Ascending aorta (tissue), 2 donors: ENCODE measurements around the gene KCNQ1. TPM values are rescaled to one million over a fixed set of nuclear protein-coding genes. Genes with fewer than 3 reads are reported as not detected.
"Not testable (repeated sequence)": the region's sequence is repeated elsewhere in the genome, so short reads cannot be mapped to it uniquely, and the experiment has no call there.

Experiments used
- DNase-seq, 2 donors: peaks; one replicate each; pipeline ENCODE4 v3.0.0-alpha.2; 2019; ENCODE audit warnings: low spot score in 2 of 2
- H3K27ac ChIP-seq, 2 donors: fragments of 200-600 bp; sonication (generic); one replicate each; pipeline ENCODE4 v1.5.1; 2016 to 2017; ENCODE audit warnings: mild to moderate bottlenecking in 1 of 2
- H3K27me3 ChIP-seq: fragments of 200-600 bp; sonication (generic); one replicate; pipeline ENCODE4 v1.5.1; 2017
- H3K36me3 ChIP-seq, 2 donors: fragments of 200-600 bp; sonication (generic); one replicate each; pipeline ENCODE4 v1.5.1; 2016
- H3K4me1 ChIP-seq, 2 donors: fragments of 200-600 bp; sonication (generic); one replicate each; pipeline ENCODE4 v1.5.1; 2016 to 2017; ENCODE audit warnings: mild to moderate bottlenecking in 1 of 2
- H3K4me3 ChIP-seq, 2 donors: fragments of 200-600 bp; sonication (generic); one replicate each; pipeline ENCODE4 v1.5.1; 2016 to 2017; ENCODE audit warnings: mild to moderate bottlenecking in 1 of 2
- H3K9me3 ChIP-seq, 2 donors: fragments of 200-600 bp; sonication (generic); one replicate each; pipeline ENCODE4 v1.5.1; 2016
- CTCF ChIP-seq, 3 experiments: fragments of 200-600 bp in 2 of 3; fragments of 450-650 bp in 1 of 3; sonication (generic) in 2 of 3; IDR thresholded peaks; one replicate each; pipeline ENCODE4 v1.5.1; 2016 to 2019; ENCODE audit warnings: antibody characterized with exemption in 3 of 3, mild to moderate bottlenecking in 1 of 3, moderate library complexity in 1 of 3
- intact Hi-C: fragments of 100-400 bp; cut with DNase I; formaldehyde crosslinking; loops from one replicate; pipeline ENCODE4 v1.15.1; 2023
- total RNA-seq: library from RNA; depleted of rRNA; stranded (reverse); fragments of >200 nt; gene quantifications from one replicate; pipeline ENCODE4 v1.1.0, GENCODE V29; 2016

Gene KCNQ1
- total RNA-seq, 1 donor from 2014 or later, result 2.3 TPM

GRCh38 chr11:2482745-2483144 is 37.9 kb downstream of the KCNQ1 start:
- no peak for TF ChIP-seq CTCF (IDR thresholded peaks at IDR 0.05)
- intact Hi-C loops, result no loop called here
- no peaks in the 10 kb centered on the region for H3K36me3 ChIP-seq
- peaks cover 0 to 11% of the 10 kb centered on the region in 2 donors for H3K9me3 ChIP-seq
- no peak for DNase-seq
- H3K27me3 ChIP-seq, result no peaks in the 10 kb centered on the region
- no peak overlapping the region for H3K4me3 ChIP-seq
- H3K27ac ChIP-seq, result no peak overlapping the region
- H3K4me1 ChIP-seq, result no peaks in the 10 kb centered on the region

DNA sequence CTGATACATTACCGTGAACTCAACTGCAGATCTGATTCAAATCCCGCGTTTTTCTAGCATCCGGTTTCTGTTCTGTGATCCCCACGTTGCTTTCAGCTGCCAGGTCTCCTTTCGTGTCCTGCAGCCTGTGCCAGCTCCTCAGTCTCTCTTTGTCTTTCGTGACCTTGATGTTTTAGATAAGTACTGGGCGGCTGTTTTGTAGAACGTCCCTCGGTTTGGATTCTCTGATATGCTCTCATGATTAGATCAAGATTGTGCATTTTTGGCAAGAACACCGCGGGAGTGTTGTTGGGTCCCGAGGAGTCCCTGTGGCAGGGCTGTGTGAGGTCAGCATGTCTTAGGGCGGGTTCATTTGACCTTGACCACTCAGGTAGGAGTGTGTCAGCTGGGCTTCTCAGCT is 38.6 kb downstream of the KCNQ1 start:
- peaks cover 0 to 18% of the 10 kb centered on the region in 2 donors for H3K9me3 ChIP-seq
- no peaks in the 10 kb centered on the region for H3K27me3 ChIP-seq
- no peak for DNase-seq
- H3K4me3 ChIP-seq, result no peak overlapping the region
- no peak overlapping the region for H3K27ac ChIP-seq
- TF ChIP-seq CTCF (IDR thresholded peaks at IDR 0.05), result no peak
- H3K4me1 ChIP-seq, result no peaks in the 10 kb centered on the region
- intact Hi-C loops, result no loop called here
- H3K36me3 ChIP-seq, result no peaks in the 10 kb centered on the region

GRCh38 chr11:2484576-2485125 is 39.8 kb downstream of the KCNQ1 start:
- TF ChIP-seq CTCF (IDR thresholded peaks at IDR 0.05), result no peak
- peaks cover 0 to 22% of the 10 kb centered on the region in 2 donors for H3K9me3 ChIP-seq
- no peak overlapping the region for H3K27ac ChIP-seq
- no peak for DNase-seq
- no peaks in the 10 kb centered on the region for H3K27me3 ChIP-seq
- intact Hi-C loops, result no loop called here
- H3K4me1 ChIP-seq, result no peaks in the 10 kb centered on the region
- H3K36me3 ChIP-seq, result no peaks in the 10 kb centered on the region
- no peak overlapping the region for H3K4me3 ChIP-seq

DNA sequence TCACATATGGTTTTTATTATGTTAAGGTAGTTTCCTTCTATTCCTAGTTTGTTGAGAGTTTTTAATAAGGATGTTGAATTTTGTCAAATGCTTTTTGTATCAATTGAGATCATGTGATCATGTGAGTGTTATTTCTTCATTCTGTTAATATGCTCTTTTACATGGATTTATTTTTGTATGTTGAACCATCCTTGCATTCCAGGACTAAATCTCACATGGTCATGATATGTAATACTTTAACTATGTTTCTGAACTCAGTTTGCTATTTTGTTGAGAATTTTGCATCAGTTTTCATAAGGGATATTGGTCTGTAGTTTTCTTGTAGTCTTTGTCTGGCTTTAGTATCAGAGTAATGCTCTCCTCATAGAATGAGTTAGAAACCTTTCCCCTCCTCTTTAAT is 43.2 kb downstream of the KCNQ1 start:
- peaks cover 0 to 22% of the 10 kb centered on the region in 2 donors for H3K9me3 ChIP-seq
- H3K27me3 ChIP-seq, result no peaks in the 10 kb centered on the region
- intact Hi-C loops, result no loop called here
- H3K4me1 ChIP-seq, result no peaks in the 10 kb centered on the region
- TF ChIP-seq CTCF (IDR thresholded peaks at IDR 0.05), result no peak
- no peak overlapping the region for H3K4me3 ChIP-seq
- H3K36me3 ChIP-seq, result no peaks in the 10 kb centered on the region
- no peak for DNase-seq
- H3K27ac ChIP-seq, result no peak overlapping the region

- H3K36me3 ChIP-seq, result no peaks in the 10 kb centered on the region
- H3K4me3 ChIP-seq, result no peak overlapping the region
- no peak overlapping the region for H3K27ac ChIP-seq
- H3K27me3 ChIP-seq, result no peaks in the 10 kb centered on the region
- no peaks in the 10 kb centered on the region for H3K4me1 ChIP-seq
- TF ChIP-seq CTCF (IDR thresholded peaks at IDR 0.05), result no peak
- peaks cover 0 to 22% of the 10 kb centered on the region in 2 donors for H3K9me3 ChIP-seq
- intact Hi-C loops, result no loop called here
- no peak for DNase-seq
Observed at GRCh38 chr11:2489083-2489482, 44.3 kb downstream of the KCNQ1 start.

- H3K27me3 ChIP-seq, H3K36me3 ChIP-seq, intact Hi-C loops, H3K27ac ChIP-seq, H3K4me3 ChIP-seq, DNase-seq, H3K4me1 ChIP-seq: not testable (repeated sequence)
- peaks cover 0 to 13% of the 10 kb centered on the region in 2 donors for H3K9me3 ChIP-seq
Observed at GRCh38 chr11:2497951-2498350, 53.1 kb downstream of the KCNQ1 start.
